ENCODE measurements around the gene PDCD4. TPM values are rescaled to one million over a fixed set of nuclear protein-coding genes. Genes with fewer than 3 reads are reported as not detected.
"Not testable (repeated sequence)": the region's sequence is repeated elsewhere in the genome, so short reads cannot be mapped to it uniquely, and the experiment has no call there.

The PDCD4 gene
- polyA plus RNA-seq, 1 of the 3 experiments (the other 2 are of a cell fraction), result 23.3 TPM

DNA sequence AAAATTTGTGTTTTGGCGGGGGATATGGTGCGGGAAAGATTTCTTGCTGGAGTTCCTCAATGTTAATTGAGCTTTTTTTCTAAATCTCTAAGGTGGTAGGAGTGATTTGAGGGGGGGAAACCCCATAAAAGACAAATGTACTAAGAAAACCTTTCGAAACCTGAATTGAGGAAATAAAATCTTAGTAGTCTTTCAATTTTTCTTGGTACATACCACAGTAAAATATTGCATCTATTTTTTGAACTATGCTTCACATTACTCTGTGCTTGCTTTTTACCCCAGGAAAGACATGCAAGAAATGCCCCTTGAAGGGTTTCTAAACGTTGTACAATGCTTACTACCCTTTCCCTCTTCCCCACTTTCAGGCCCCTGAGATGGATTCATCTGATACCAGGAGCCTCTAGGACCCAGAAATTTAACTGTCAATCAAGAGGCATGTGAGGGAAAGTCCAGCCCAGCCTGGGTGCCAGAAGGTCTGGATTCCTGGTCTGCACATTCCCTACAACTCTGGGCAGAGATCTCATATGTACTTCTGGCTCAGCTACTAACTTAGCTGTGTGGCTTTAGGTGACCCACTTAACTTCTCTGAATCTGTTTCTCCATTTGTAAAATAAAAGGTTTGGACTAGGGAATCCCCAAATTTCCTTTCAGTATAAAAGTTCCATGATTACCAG, 5.8 kb upstream of the PDCD4 start:
- Histone ChIP-seq H3K27ac (ENCODE audit: low read depth in 2 of 2, low read length in 1 of 2) (peak overlapping the region in 1 of 2 experiments; percentile 53; a peak in 2 of 4 replicates), H2AFZ (ENCODE audit: low read depth) (no peak overlapping the region), H3K4me3 (ENCODE audit: low read depth in 2 of 2, low read length in 1 of 2) (no peak overlapping the region), H3K27me3 (ENCODE audit: insufficient read depth) (no peaks in the 10 kb centered on the region), H4K20me1 (ENCODE audit: insufficient read depth) (no peaks in the 10 kb centered on the region), H3K4me1 (ENCODE audit: control insufficient read depth in 1 of 2, insufficient read depth in 2 of 2, low read depth in 1 of 2, low read length in 1 of 2) (peaks cover 0 to 21% of the 10 kb centered on the region in 2 experiments; a peak in 2 of 4 replicates), H3K79me2 (ENCODE audit: insufficient read depth) (no peaks in the 10 kb centered on the region), H3K4me2 (no peak overlapping the region), H3K9me2 (no peaks in the 10 kb centered on the region), H3K9ac (no peak overlapping the region), H3K9me3 (no peaks in the 10 kb centered on the region), H3K36me3 (replicated peaks in 1 of 2; ENCODE audit: control insufficient read depth in 1 of 2, insufficient read depth in 2 of 2, low read length in 1 of 2) (no peaks in the 10 kb centered on the region), H3F3A (replicated peaks; ENCODE audit: insufficient read depth) (no peaks in the 10 kb centered on the region)
- DNase-seq, result no peak
- ChIA-PET POLR2A (no interaction called here), CTCF (interaction anchor here (0.7 kb wide), 1 partner anchor 221 kb away, joined by 3 read pairs; no protein-coding TSS in a partner anchor)
- WGBS (ENCODE audit: low lambda C conversion rate), result 67% methylated on average over 4 of the region's 4 CpGs
- TF ChIP-seq GATA2 (CRISPR knock-in tag; IDR thresholded peaks at IDR 0.05), result no peak
- TF ChIP-seq, protein P1, sequence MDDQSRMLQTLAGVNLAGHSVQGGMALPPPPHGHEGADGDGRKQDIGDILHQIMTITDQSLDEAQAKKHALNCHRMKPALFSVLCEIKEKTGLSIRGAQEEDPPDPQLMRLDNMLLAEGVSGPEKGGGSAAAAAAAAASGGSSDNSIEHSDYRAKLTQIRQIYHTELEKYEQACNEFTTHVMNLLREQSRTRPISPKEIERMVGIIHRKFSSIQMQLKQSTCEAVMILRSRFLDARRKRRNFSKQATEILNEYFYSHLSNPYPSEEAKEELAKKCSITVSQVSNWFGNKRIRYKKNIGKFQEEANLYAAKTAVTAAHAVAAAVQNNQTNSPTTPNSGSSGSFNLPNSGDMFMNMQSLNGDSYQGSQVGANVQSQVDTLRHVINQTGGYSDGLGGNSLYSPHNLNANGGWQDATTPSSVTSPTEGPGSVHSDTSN (IDR thresholded peaks at IDR 0.05), result peak; percentile 36; the same call in 1 of the 2 replicates
- no peak for TF ChIP-seq JUND (IDR thresholded peaks at IDR 0.05)
- no peak for TF ChIP-seq SIN3A (IDR thresholded peaks at IDR 0.05; ENCODE audit: borderline replicate concordance, low read depth, low read length)

- CTCF ChIA-PET, result interaction anchor here (1.0 to 2.1 kb wide), 3 partner anchors 14 to 121 kb away, joined by 3 to 8 read pairs (median 3); no protein-coding TSS in a partner anchor
- H3K9ac ChIP-seq, result not testable (repeated sequence)
These were observed 4.5 kb upstream of the PDCD4 start for GRCh38 chr10:110867011-110867806.

More at GRCh38 chr10:110867011-110867806, 4.5 kb upstream of the PDCD4 start:
- peaks cover 0 to 25% of the 10 kb centered on the region in 2 experiments; a peak in 2 of 4 replicates for H3K4me1 ChIP-seq (ENCODE audit: control insufficient read depth in 1 of 2, insufficient read depth in 2 of 2, low read depth in 1 of 2, low read length in 1 of 2)
- H3K4me3 ChIP-seq (ENCODE audit: low read depth in 2 of 2, low read length in 1 of 2); POLR2A ChIA-PET; H3K36me3 ChIP-seq (replicated peaks in 1 of 2; ENCODE audit: control insufficient read depth in 1 of 2, insufficient read depth in 2 of 2, low read length in 1 of 2); H4K20me1 ChIP-seq (ENCODE audit: insufficient read depth); H3K9me2 ChIP-seq; H3K79me2 ChIP-seq (ENCODE audit: insufficient read depth); DNase-seq; H3K27me3 ChIP-seq (ENCODE audit: insufficient read depth); H3K9me3 ChIP-seq; H3K4me2 ChIP-seq; H2AFZ ChIP-seq (ENCODE audit: low read depth); H3F3A ChIP-seq (replicated peaks; ENCODE audit: insufficient read depth): not testable (repeated sequence)
- peak overlapping the region in 1 of 2 experiments; percentile 53; a peak in 2 of 4 replicates for H3K27ac ChIP-seq (ENCODE audit: low read depth in 2 of 2, low read length in 1 of 2)
- 86% methylated on average over 8 of the region's 8 CpGs for WGBS (ENCODE audit: low lambda C conversion rate)
- TF ChIP-seq CHD2 (IDR thresholded peaks at IDR 0.05; ENCODE audit: low read length, partially characterized antibody) (peak; percentile 19), EP300 (IDR thresholded peaks at IDR 0.05; ENCODE audit: borderline replicate concordance in 1 of 2, low read depth in 1 of 2, low read length in 1 of 2) (0 out of 4 replicates have a peak, but pooled peaks of 1 of the 2 experiments have one; percentile 25), GATA2 (CRISPR knock-in tag; IDR thresholded peaks at IDR 0.05) (0 out of 2 replicates have a peak, but pooled peaks have one; percentile 16)

Data from SK-N-SH (cell line).